ENCODE results near the gene MASP2.
"Not testable (repeated sequence)": the region's sequence is repeated elsewhere in the genome, so short reads cannot be mapped to it uniquely, and the experiment has no call there.

The MASP2 gene

DNA sequence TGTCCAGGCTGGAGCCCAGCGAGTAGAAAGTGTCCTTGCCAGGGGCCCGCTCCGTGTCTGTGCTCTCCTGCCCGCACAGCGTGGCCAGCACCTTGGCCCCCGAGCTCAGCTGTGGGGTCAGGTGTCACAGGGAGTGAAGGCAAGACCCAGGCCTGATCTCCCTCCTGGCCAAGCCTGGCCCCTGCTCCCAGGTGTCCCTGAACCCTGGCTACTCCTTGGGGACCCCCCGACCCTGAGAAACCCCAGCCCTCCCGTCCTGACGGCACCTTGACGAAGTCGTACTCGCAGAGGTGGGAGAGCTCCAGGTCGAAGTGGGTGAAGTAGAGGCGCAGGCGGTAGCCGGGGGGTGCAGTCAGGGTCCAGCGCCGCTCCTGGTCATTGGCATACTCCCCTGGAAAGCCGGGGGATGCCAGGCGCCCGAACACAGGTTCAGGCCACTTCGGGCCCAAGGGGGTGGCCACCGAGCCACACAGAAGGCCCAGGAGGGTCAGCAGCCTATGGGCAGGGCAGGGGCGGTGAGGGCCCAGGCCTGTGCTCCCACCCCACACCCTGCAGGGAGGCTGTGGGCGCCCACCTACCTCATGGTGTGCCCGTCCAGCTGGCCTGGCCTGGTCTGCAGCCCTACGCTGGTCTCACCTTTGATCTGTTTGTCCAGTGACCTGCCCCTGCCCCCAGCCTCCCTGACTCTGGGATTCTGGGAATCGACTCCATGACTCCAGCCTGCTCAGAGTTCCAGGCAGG lies at the start of gene MASP2:
Gene MASP2, minus strand, starts transcription at position 615 of the 741 bp plus-strand sequence. Its CDS starts 32 bp downstream, at position 583.
- no peak for DNase-seq (ENCODE audit: low read depth in 2 of 2)

DNA sequence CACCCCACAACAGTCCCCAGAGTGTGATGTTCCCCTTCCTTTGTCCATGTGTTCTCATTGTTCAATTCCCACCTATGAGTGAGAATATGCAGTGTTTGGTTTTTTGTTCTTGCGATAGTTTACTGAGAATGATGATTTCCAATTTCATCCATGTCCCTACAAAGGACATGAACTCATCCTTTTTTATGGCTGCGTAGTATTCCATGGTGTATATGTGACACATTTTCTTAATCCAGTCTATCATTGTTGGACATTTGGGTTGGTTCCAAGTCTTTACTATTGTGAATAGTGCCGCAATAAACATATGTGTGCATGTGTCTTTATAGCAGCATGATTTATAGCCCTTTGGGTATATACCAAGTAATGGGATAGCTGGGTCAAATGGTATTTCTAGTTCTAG lies 36.7 kb upstream of the MASP2 start:
- not testable (repeated sequence) for DNase-seq (ENCODE audit: low read depth in 2 of 2)

DNA sequence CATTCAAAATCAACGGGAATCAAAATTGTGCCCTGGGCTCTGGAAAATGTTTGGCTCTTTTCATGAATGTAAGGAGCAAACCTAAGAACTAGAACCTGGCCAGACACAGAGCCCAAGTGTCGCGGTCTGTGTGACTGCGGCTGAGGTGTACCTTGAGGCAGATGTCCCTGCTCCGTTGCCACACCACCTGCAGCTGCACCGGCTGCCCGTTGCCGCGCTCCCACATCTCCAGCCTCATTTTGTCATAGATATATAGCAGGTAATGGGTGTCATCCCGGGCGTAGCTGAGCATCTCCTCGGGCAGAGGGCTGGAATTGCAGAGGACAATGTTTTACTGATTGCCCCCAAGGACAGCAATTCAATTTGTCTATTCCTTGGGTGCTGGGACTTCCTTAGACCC lies 33.9 kb upstream of the MASP2 start:
- no peak for DNase-seq (ENCODE audit: low read depth in 2 of 2)

DNA sequence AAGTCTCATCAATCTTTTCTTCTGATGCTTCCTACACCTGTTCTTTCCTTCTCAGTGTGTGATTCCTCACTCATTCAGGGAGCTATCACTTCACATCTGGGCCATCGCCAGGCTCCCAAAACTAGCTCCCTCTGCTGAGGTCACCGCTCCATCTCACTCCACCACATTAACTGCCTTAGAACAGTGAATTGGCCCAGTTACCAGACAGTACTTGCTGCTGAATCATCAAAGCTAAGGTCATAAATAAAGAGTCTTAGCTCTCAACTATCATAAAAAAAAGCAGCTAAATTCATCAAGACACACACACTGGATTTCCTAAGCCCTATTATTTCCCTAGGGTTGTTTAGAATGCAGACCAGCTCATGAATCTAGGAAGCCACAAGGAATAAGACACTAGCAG lies 31.6 kb upstream of the MASP2 start:
- DNase-seq (ENCODE audit: low read depth in 2 of 2), result no peak

DNA sequence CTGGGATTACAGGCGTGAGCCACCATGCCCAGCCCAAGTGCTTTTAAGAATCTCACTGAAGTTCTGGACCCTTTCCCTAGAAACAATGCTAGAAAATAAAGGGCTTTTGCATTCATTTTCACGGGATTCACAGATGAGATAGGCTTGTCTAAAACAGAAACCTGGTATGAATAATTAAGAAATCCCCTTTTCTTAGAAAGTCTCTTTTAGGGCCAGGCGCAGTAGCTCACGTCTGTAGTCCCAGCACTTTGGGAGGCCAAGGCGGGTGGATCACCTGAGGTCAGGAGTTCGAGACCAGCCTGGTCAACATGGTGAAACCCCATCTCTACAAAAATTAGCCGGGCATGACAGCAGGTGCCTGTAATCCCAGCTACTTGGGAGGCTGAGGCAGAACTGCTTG lies 26.4 kb upstream of the MASP2 start:
- not testable (repeated sequence) for DNase-seq (ENCODE audit: low read depth in 2 of 2)

DNA sequence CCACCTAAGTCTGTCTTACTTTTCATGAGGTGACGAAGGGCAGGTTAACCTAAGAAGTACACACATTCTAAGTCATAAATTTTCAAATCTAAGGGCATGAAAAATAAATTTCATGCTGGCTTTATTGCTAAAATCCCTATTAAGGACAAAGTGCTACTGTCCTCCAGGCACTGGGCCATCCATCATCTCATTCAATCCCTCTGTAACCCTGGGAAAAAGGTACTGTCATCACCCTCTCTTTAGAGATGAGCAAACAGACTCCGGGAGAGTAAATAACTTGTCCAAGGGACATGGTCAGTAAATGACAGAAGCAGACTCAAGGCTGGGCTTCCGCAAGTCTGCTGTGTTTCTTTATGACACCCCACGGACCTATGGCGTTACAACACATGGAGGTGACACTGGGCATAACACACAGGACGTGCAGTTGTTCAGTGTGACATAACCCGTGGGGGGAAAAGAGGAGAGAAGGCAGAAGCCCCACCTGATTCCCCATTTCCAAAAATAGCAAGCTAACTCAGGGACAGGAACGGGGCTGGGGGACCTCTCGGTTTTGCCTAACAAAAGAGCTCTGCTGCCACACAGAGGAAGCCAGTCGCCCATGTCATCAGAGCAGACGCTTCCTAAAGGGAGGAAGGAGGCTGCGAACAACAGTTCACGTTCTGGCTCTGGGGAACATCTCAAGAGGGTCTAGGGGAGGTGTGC lies 25.3 kb upstream of the MASP2 start:
- no peak for DNase-seq (ENCODE audit: low read depth in 2 of 2)

DNA sequence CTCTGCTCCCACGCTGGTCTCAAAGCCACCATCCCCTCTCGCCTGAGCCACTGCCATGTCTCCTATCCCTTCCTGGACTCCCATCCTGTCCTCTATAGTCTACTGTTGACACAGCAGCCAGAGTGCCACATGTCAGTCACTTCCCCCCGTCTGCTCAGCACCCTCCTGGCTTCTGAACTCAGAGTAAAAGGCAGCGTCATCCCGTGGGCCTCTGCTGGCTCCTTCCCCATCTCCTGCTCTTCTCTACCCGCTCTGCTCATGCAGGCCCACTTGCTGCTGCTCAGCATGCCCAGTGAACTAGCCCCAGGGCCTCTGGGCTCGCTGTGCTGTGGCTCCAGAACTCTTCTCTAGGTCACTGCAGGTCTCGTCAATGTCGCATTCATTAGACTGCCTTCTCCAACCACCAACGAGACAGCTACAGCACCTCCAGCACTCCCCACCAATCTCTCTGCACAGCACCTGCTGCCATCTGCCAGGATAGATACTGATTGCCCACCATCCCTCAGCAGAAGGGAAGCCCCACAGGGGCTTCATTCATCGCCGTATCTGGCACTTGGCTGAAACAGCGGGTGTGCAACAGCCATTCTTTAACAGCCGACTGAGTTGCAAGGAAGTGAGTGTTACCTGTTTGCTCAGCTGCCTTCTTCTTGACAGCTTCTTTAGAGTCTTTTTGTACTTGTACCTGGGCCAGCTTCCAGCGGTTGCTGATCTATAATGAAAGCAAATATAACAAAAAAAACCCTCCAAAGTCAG lies 24.6 kb upstream of the MASP2 start:
- DNase-seq (ENCODE audit: low read depth in 2 of 2), result no peak

DNA sequence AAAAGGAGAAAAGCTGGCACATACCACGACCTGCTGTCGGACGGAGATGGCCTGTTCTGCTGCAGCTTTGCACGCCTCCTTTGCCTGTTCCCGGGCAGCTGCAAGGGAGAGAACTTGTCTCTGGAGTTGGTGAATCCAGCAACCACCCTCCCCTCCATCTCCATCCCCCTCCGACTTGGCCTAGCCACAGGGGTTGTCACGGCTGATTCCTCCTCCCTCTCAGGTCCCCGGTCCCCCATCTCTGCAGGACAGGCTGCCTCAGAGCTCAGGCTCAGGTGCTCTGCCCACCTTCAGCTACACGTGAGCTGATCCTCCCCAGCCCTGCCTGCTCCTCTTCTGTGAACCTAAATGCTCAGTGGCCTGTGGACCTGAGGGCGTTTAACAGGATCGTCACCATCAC lies 23.8 kb upstream of the MASP2 start:
- no peak for DNase-seq (ENCODE audit: low read depth in 2 of 2)

DNA sequence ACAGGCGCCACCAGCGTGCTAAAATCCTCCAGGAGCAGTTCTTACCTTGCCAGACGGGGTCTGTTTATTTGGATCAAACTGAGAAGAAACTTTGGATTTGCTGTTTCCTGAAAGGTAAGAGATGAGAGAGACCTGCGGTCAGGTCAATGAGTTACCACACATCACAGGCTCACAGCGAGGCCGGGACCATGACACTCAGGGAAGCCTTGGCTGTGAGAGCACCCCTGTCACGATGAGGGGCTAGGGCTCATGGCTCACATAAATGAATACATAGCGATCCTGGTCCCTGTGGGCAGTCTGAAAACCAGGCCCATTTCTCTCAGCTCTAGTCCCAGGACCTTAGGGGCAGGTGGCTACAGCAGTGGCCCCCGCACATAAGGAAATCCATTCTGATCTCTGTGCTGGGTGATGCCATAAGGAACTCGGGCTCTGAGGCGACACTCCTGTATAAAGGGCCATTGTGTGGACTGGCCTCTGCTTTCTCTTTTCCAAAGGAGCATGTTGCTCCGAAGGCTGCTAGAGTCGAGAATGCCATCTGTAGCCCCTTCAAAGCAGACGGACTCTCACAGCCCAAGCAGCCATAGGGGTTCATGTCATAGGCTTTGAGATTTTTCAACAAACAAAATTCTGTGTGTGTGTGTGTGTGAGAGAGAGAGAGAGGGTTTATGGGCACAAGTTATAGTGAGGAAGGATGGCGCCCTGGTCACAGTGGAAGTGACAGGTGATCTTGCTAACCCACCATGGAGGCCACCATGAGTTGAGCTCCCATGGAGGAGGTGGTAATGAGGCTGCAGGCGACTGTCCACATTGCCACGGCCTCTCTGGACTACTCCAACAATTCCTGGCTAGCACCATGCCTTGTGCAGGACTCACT lies 21.8 kb upstream of the MASP2 start:
- DNase-seq (ENCODE audit: low read depth in 2 of 2), result no peak

DNA sequence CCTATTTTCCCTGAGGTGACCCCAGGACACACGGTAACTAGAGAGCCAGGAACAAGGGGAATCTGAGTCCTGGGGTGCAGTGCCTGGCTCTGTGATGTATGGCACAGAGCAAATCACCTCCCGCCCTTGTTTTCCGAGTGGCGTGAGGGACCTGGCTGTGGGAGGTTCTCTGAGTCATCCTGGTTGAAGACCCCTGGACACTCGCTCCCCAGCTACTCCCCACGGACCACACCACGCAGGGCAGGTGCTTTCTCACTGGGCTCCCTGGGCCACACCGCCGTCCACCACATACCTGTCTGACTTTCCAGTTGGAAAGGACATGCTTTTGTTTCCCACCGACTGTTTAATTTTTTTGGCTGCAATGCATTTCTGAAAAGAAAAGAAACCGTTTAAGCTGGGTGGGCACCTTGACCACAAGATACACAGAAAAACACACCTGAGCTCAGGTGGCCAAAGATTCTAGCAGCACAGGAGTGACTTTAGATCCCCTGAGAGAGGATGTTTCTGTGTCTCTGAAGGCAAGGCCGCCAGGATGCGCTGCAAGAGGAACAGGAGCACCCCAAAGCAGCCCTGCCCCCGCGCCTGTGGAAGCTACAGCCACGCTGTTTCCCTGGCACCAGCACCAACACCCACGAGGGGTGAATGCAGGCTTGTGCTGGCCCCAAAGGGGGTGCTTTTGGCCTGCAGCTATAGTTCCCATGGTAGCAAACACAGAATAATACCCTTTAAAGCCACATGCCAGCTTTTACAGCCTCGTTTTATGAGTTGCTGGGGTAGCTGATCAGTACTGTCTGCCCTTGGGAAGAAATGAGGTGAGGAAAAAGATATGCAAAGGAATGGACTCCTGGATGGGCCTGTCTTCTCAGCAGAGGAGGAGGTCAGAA lies 20.9 kb upstream of the MASP2 start:
- no peak for DNase-seq (ENCODE audit: low read depth in 2 of 2)

DNA sequence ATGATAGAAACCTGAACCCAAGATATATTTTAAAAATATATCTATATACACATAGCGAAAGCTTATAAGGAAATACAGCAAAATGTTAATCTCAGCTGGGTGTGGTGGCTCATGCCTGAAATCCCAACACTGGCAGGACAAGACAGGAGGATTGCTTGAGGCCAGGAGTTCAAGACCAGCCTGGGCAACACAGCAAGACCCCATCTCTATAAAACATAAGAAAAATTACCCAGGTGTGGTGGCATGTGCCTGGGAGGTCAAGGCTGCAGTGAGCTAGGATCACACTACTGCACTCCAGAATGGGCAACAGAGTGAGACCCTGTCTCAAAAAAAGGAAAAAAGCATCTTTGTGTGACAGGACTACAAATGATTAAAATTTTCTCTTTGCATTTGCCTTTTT lies 18.8 kb upstream of the MASP2 start:
- no peak for DNase-seq (ENCODE audit: low read depth in 2 of 2)

DNA sequence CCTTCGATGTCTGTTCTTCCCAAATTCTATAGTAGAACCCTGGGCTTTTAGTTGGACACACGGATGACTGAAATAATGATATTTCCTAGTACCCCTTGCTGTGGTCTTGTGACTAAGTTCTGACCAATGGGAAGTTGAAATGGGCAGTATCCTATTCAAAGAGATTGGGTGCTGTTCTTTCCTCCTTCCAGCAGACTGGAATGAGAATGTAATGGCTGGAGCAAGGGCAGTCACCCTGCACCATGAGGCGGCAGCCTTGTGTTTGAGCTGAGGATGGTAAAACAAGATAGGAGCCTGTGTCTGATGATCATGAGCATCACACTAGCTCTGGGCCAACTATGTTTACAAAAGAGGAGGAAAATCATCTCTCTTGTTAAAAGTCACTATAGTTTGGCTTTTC lies 17.9 kb upstream of the MASP2 start:
- no peak for DNase-seq (ENCODE audit: low read depth in 2 of 2)

DNA sequence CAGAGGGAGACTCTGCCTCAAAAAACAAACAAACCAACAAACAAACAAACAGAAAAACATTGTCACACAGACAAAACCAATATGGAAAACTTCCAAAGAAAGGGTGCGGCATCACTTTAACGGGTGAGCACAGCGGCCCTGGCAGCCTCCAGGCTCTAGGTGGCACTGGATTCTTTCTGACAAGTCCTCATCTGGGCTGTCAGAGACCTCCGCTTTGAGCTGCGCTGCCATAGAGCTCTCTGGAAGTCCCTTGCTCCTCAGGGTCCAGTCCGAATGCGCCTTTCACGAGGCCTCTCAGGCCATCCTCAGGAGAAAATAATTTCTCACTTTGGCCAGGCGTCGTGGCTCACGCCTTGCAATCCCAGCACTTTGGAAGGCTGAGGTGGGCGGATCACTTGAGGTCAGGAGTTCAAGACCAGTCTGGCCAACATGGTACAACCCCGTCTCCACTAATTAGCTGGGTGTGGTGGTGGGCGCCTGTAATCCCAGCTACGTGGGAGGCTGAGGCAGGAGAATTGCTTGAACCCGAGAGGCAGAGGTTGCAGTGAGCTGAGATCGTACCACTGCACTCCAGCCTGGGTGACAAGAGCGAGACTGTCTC lies 17.0 kb upstream of the MASP2 start:
- DNase-seq (ENCODE audit: low read depth in 2 of 2), result not testable (repeated sequence)

DNA sequence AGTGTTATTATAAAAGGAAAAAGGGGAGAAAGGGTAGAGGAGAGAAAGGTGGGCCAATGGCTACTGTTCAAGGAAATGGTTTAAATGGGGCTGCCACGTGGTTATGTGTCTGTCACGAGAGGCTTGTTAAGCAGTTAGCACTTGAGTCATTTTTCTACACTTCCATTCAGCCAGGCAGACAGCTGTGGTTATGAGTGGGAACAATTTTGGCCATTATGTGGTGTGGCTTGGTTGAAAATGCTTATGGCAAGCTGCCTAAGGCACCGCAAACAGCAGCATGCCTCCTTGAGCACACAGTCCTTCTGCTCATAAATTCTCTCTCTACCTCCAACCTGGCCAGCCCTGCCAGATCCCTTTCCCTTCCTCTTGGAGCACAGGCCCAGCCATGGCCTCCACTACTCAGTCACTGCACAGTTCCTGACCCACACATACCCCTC lies 15.9 kb upstream of the MASP2 start:
- DNase-seq (ENCODE audit: low read depth in 2 of 2), result no peak

DNA sequence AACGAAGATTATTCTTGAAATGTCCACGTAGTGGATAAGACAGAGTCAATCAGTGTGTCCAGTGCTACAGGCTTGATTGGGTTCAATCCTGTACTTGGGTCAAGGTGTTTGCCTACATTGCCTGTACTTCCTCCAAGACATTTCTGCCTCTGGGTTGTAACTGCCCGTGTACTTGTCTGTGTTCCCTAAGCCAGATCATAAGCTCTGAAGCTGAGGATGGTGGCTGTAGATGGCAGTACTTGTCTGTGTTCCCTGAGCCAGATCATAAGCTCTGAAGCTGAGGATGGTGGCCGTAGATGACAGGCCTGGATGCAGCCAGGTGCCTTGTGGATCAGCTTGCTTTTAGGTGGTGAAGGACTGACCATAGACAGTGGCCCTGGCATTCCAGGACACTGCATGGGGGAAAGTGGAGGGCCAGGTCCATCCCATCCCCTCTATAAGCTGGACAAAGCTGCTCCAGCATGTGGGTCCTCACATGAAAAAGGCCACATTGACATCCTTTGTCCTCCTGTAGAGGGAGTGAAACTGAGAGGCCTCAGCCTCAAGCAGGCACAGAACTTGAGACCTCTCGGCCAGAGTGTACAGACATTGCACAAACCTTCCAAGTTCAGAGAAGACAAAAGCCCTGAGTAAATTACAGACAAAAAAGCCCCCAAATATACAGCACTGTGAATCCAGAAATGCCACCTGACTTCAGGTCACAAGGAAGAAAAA lies 14.8 kb upstream of the MASP2 start:
- DNase-seq (ENCODE audit: low read depth in 2 of 2), result no peak

DNA sequence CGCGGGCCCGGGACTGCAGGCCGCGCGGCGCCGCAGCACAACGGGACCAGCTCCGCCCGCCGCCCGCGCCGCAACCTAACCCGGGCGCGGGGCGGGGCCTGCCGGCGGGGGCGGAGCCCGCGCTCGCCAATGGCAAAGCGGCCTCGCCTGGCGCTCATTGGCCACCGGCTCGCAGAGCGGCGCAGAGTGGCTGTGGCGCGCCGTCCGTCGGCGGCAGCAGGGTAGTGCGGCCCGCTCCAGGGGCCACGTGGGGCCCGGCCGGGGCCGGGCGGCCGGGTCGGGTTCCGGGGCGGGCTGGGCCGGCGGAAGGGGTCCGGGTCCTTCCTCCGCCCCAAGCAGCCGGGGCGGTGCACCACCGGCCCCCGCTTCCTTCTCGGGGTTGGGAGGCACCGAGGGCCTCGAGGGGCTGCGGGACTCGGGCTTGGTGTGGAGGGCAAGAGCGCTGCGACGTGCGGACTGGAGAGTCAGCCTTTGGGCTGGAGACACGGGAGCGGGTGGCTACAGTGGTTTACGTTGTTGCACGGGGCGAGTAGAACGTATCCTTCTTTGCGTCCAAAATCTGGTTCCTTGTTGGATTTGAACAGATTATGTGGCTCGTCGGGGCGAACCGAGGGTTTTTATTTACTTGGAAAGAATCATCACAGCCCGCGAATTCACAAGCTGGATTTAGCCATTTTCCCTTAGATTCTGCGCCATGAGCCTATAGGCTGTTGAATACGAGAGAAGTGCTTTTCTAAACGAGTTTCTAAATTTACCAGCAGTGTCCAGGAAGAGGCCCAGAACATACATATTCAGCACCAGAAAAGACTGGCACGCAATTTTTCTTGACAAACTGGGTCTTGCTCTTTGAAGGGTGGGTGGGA lies 13.2 kb upstream of the MASP2 start, which contains the start of gene SRM:
Gene SRM, minus strand, starts transcription at position 51 of the 863 bp plus-strand sequence. CDS start 75 bp downstream, outside the sequence.
- peak; percentile 86 to 91 for DNase-seq (ENCODE audit: low read depth in 2 of 2)

DNA sequence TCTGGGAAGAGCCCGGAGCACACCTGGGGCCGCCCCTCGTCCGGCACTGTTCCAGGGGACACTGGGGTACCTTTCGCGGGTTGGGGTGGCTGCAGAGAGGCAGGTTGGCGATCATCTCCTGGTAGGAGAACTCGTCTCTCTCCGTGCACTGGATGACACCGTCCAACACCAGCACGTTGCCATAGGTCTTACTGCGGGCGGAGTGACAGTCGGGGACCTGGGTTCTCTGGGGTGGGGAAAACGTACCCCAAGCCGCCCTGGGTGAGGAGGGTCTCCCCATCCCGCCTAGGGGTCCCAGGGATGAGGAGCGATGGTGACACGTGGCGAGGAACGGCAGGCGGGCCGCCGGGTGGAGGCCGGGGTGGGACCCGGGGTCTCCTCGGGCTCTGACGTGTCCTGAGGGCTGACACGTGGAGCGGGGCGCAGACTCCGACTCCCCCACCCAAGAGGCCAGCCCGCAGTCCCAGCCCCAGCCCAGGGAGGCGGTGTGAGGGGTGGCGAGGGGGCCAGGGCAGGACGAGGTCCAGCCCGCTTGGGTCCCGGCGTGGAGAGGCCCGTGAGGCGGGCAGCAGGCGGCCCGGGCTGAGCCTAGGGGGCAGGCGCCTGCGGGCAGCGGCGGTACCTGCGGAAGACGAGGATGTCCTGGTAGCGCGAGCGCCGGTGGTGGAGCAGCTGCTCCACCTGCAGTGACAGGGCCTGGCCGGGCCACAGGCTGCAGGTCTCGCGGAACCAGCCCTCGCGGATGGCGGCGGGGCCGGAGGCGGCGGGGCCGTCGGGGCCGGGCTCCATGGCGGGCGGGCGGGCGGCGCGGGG lies 12.3 kb upstream of the MASP2 start:
- DNase-seq (ENCODE audit: low read depth in 2 of 2), result no peak

All from stimulated activated CD4-positive, alpha-beta T cell treated with anti-CD3 and anti-CD28 coated beads, Interleukin-4, amount 100 ng/mL, for 48 hours (primary cell).